Measurements from ENCODE around the gene AXL.

Gene AXL

GRCh38 chr19:41248895-41249294 lies 29.9 kb downstream of the AXL start:
- no peak for TF ChIP-seq CTCF (IDR thresholded peaks at IDR 0.05; ENCODE audit: low read depth, low read length)
- DNase-seq (ENCODE audit: low read depth in 2 of 2): no peak
- no peak overlapping the region for H3K4me3 ChIP-seq (replicated peaks in 1 of 2; ENCODE audit: low read depth in 2 of 2, low read length in 2 of 2)

- H3K4me3 ChIP-seq (replicated peaks in 1 of 2; ENCODE audit: low read depth in 2 of 2, low read length in 2 of 2): no peak overlapping the region
- no peak for TF ChIP-seq CTCF (IDR thresholded peaks at IDR 0.05; ENCODE audit: low read depth, low read length)
- DNase-seq (ENCODE audit: low read depth in 2 of 2): no peak
Observed at GRCh38 chr19:41249707-41250423, 30.8 kb downstream of the AXL start.

- no peak for TF ChIP-seq CTCF (IDR thresholded peaks at IDR 0.05; ENCODE audit: low read depth, low read length)
- H3K4me3 ChIP-seq (replicated peaks in 1 of 2; ENCODE audit: low read depth in 2 of 2, low read length in 2 of 2): no peak overlapping the region
- DNase-seq (ENCODE audit: low read depth in 2 of 2): no peak
Observed at GRCh38 chr19:41253660-41254059, 34.6 kb downstream of the AXL start.

GRCh38 chr19:41255171-41255570 lies 36.1 kb downstream of the AXL start:
- DNase-seq (ENCODE audit: low read depth in 2 of 2): no peak
- no peak overlapping the region for H3K4me3 ChIP-seq (replicated peaks in 1 of 2; ENCODE audit: low read depth in 2 of 2, low read length in 2 of 2)
- no peak for TF ChIP-seq CTCF (IDR thresholded peaks at IDR 0.05; ENCODE audit: low read depth, low read length)

- peak overlapping the region; percentile 41 to 72 for H3K4me3 ChIP-seq (replicated peaks in 1 of 2; ENCODE audit: low read depth in 2 of 2, low read length in 2 of 2)
- DNase-seq (ENCODE audit: low read depth in 2 of 2): no peak
- no peak for TF ChIP-seq CTCF (IDR thresholded peaks at IDR 0.05; ENCODE audit: low read depth, low read length)
Observed at GRCh38 chr19:41261474-41262190, 42.6 kb downstream of the AXL start.

- TF ChIP-seq CTCF (IDR thresholded peaks at IDR 0.05; ENCODE audit: low read depth, low read length): no peak
- H3K4me3 ChIP-seq (replicated peaks in 1 of 2; ENCODE audit: low read depth in 2 of 2, low read length in 2 of 2): peak overlapping the region; percentile 72 to 73
- DNase-seq (ENCODE audit: low read depth in 2 of 2): peak; percentile 81 to 85
Observed at GRCh38 chr19:41263042-41263849, 44.2 kb downstream of the AXL start.

Data from cardiac fibroblast (primary cell).